Measurements from ENCODE around the gene EVL. TPM values are rescaled to one million over a fixed set of nuclear protein-coding genes. Genes with fewer than 3 reads are reported as not detected.

The EVL gene
- total RNA-seq, 1 donor from 2014 or later: 159 TPM

- TF ChIP-seq CTCF (conservative IDR thresholded peaks at IDR 0.05): no peak
- no peaks in the 10 kb centered on the region for H3K9me3 Mint-ChIP-seq
- H3K27me3 Mint-ChIP-seq: no peaks in the 10 kb centered on the region
- H3K27ac Mint-ChIP-seq: no peak overlapping the region
- H3K4me1 Mint-ChIP-seq (ENCODE audit: unreplicated experiment): peaks cover 19% of the 10 kb centered on the region
- DNase-seq (ENCODE audit: extremely low spot score, unreplicated experiment): no peak
- H3K36me3 Mint-ChIP-seq: peaks cover 4% of the 10 kb centered on the region
- no peak overlapping the region for H3K4me3 Mint-ChIP-seq
Observed at GRCh38 chr14:100138082-100138787, 73.0 kb downstream of the EVL start.

GRCh38 chr14:100138955-100139354 lies 73.7 kb downstream of the EVL start:
- Mint-ChIP-seq H3K27me3 (no peaks in the 10 kb centered on the region), H3K27ac (peak overlapping the region; percentile 62), H3K9me3 (no peaks in the 10 kb centered on the region), H3K4me3 (no peak overlapping the region), H3K36me3 (peaks cover 4% of the 10 kb centered on the region), H3K4me1 (ENCODE audit: unreplicated experiment) (peaks cover 17% of the 10 kb centered on the region)
- no peak for TF ChIP-seq CTCF (conservative IDR thresholded peaks at IDR 0.05)
- DNase-seq (ENCODE audit: extremely low spot score, unreplicated experiment): no peak

- H3K9me3 Mint-ChIP-seq: no peaks in the 10 kb centered on the region
- no peaks in the 10 kb centered on the region for H3K27me3 Mint-ChIP-seq
- H3K27ac Mint-ChIP-seq: peak overlapping the region; percentile 59
- TF ChIP-seq CTCF (conservative IDR thresholded peaks at IDR 0.05): peak; percentile 63
- peaks cover 4% of the 10 kb centered on the region for H3K36me3 Mint-ChIP-seq
- peak overlapping the region; percentile 51 for H3K4me3 Mint-ChIP-seq
- peaks cover 15% of the 10 kb centered on the region for H3K4me1 Mint-ChIP-seq (ENCODE audit: unreplicated experiment)
- no peak for DNase-seq (ENCODE audit: extremely low spot score, unreplicated experiment)
Observed at GRCh38 chr14:100140452-100141078, 75.3 kb downstream of the EVL start.

- Mint-ChIP-seq H3K4me1 (ENCODE audit: unreplicated experiment) (peaks cover 15% of the 10 kb centered on the region), H3K36me3 (peaks cover 4% of the 10 kb centered on the region), H3K9me3 (no peaks in the 10 kb centered on the region), H3K4me3 (no peak overlapping the region), H3K27me3 (no peaks in the 10 kb centered on the region), H3K27ac (peak overlapping the region; percentile 59)
- no peak for DNase-seq (ENCODE audit: extremely low spot score, unreplicated experiment)
- TF ChIP-seq CTCF (conservative IDR thresholded peaks at IDR 0.05): no peak
Observed at GRCh38 chr14:100141098-100141497, 75.9 kb downstream of the EVL start.

- Mint-ChIP-seq H3K4me3 (peak overlapping the region; percentile 49), H3K4me1 (ENCODE audit: unreplicated experiment) (peaks cover 15% of the 10 kb centered on the region), H3K27me3 (no peaks in the 10 kb centered on the region), H3K36me3 (no peaks in the 10 kb centered on the region), H3K9me3 (no peaks in the 10 kb centered on the region), H3K27ac (peak overlapping the region; percentile 94)
- TF ChIP-seq CTCF (conservative IDR thresholded peaks at IDR 0.05): no peak
- DNase-seq (ENCODE audit: extremely low spot score, unreplicated experiment): no peak
Observed at GRCh38 chr14:100142073-100143040, 77.1 kb downstream of the EVL start.

Data from type B pancreatic cell (in vitro differentiated cells).